ENCODE results near the gene ARFIP1. TPM values are rescaled to one million over a fixed set of nuclear protein-coding genes. Genes with fewer than 3 reads are reported as not detected.
A peak's percentile ranks its signal among the peaks of the same experiment; 100 is the strongest.

The ARFIP1 gene
- total RNA-seq, 1 experiment from 2014 or later = 32.7 TPM

- TF ChIP-seq TCF7L2 (IDR thresholded peaks at IDR 0.05; ENCODE audit: borderline replicate concordance, extremely low read depth, insufficient read depth, insufficient read length) (no peak), POLR2AphosphoS5 (IDR thresholded peaks at IDR 0.05; ENCODE audit: low read depth, low read length) (peak; percentile 86), ELF1 (IDR thresholded peaks at IDR 0.05; ENCODE audit: borderline replicate concordance, low read depth) (peak; percentile 81), JUND (IDR thresholded peaks at IDR 0.05) (no peak), SRF (IDR thresholded peaks at IDR 0.05; ENCODE audit: low read depth) (no peak)
- TF ChIP-seq, protein P1, sequence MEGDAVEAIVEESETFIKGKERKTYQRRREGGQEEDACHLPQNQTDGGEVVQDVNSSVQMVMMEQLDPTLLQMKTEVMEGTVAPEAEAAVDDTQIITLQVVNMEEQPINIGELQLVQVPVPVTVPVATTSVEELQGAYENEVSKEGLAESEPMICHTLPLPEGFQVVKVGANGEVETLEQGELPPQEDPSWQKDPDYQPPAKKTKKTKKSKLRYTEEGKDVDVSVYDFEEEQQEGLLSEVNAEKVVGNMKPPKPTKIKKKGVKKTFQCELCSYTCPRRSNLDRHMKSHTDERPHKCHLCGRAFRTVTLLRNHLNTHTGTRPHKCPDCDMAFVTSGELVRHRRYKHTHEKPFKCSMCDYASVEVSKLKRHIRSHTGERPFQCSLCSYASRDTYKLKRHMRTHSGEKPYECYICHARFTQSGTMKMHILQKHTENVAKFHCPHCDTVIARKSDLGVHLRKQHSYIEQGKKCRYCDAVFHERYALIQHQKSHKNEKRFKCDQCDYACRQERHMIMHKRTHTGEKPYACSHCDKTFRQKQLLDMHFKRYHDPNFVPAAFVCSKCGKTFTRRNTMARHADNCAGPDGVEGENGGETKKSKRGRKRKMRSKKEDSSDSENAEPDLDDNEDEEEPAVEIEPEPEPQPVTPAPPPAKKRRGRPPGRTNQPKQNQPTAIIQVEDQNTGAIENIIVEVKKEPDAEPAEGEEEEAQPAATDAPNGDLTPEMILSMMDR (IDR thresholded peaks at IDR 0.05 in 2 of 3, conservative IDR thresholded peaks at IDR 0.05 in 1 of 3; ENCODE audit: borderline replicate concordance in 1 of 3, insufficient read depth in 1 of 3, low read depth in 2 of 3, low read length in 2 of 3) = 0 out of 6 replicates have a peak, but pooled peaks have one; percentile 4 to 20 (median 10)
Measured at GRCh38 chr4:152779513-152780266, at the start of gene ARFIP1, which contains the start of gene TIGD4 (continued).

DNA sequence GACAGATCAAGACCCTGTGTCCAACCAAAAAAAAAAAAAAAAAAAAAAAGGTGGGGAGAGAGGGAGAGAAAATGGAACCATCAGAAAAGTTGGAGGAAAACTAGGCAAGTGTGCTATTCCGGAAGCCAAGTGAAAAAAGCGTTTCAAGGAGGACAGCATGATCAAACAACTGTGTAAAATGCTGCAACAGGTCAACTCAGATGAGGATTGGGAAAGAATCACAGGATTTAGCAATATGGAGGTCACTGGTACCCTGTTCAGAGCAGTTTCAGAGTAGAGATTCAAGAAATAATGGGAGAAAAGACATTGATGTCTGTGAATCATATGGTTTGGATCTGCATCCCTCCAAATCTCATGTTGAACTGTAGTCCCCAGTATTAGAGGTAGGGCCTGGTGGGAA is 47.8 kb upstream of the ARFIP1 start:
- Histone ChIP-seq H4K20me1 (ENCODE audit: insufficient read depth) (no peaks in the 10 kb centered on the region), H2AFZ (ENCODE audit: low read depth, low read length, poor library complexity, severe bottlenecking) (no peak overlapping the region), H3K9me2 (ENCODE audit: insufficient read depth) (no peaks in the 10 kb centered on the region), H3K9me3 (ENCODE audit: control insufficient read depth in 1 of 2, insufficient read depth in 1 of 2, low read depth in 1 of 2, low read length in 2 of 2) (no peaks in the 10 kb centered on the region), H3K4me1 (ENCODE audit: control insufficient read depth in 1 of 2, insufficient read depth in 2 of 2, low read length in 2 of 2) (no peaks in the 10 kb centered on the region), H3K4me2 (ENCODE audit: low read length) (no peak overlapping the region), H3K27me3 (ENCODE audit: insufficient read depth, low read length) (no peaks in the 10 kb centered on the region), H3K36me3 (ENCODE audit: control insufficient read depth in 1 of 2, insufficient read depth in 2 of 2, low read length in 2 of 2) (no peaks in the 10 kb centered on the region), H3K4me3 (replicated peaks in 1 of 2; ENCODE audit: low read depth in 1 of 2, low read length in 2 of 2) (no peak overlapping the region), H3K79me2 (ENCODE audit: insufficient read depth, low read length) (no peaks in the 10 kb centered on the region), H3K27ac (ENCODE audit: low read depth, low read length) (no peak overlapping the region), H3K9ac (ENCODE audit: low read length) (no peak overlapping the region)
- DNase-seq (ENCODE audit: low read depth, low spot score) (no peak), ATAC-seq (no peak)
- TF ChIP-seq POLR2AphosphoS5 (IDR thresholded peaks at IDR 0.05; ENCODE audit: low read depth, low read length) (no peak), REST (IDR thresholded peaks at IDR 0.05; ENCODE audit: low read depth) (no peak), SRF (IDR thresholded peaks at IDR 0.05; ENCODE audit: low read depth) (no peak), CBX3 (IDR thresholded peaks at IDR 0.05; ENCODE audit: low read depth) (no peak), JUND (IDR thresholded peaks at IDR 0.05) (no peak), CEBPB (IDR thresholded peaks at IDR 0.05; ENCODE audit: low read depth) (no peak)
- CTCF ChIA-PET = interaction anchor here (0.7 kb wide), 1 partner anchor 21 kb away, joined by 4 read pairs; no protein-coding TSS in a partner anchor
- intact Hi-C loops (cut with micrococcal nuclease) = no loop called here
- BruUV-seq (replicated peaks) = no TSS peak
- POLR2A ChIA-PET = no interaction called here
- RAD21 ChIA-PET (ENCODE audit: low non-redundant PET in 1 of 2, low total read pairs in 2 of 2, uncharacterized antibody in 2 of 2, unreplicated experiment in 2 of 2) = no interaction called here
